ENCODE results near the gene BTNL2. TPM values are rescaled to one million over a fixed set of nuclear protein-coding genes. Genes with fewer than 3 reads are reported as not detected.

Gene BTNL2
- total and polyA plus RNA-seq, 8 donors, result not detected

DNA sequence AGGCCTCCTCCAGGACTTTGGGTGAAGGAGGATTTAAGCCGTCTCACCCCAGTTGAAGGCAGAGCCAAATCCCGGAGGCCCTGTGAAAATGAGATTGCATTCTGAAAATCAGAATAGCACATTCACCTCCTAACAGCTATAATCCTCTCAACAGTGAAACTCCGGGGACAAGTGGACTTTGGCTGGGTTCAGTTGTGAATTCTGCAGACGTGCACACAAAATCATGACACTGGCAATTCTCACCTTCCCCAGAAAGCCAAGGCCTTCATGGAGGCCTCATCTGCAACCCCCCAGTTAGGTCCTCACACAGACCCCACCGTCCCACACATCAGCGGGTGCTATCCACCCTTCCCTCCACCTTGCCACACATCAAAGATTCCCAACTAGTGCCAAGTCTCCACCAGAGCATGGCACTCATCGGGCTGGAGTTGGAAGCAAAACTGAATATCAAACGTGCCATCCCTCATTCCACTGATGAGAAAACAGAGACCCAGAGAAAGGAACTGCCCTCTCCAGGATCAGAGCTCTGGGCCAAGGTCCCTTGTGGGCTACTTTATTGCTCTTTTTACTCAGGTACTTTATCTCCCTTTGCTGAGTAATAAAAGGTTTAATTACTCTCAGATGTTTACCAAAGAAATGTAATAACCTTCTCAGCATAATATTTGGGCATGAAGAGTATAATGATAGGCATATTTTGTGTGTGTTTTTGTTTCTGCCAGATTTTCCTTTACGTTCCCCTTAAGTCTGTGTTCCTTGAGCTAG is 4.8 kb upstream of the BTNL2 start:
- 55 to 61% methylated on average over 9 of the region's 9 CpGs for WGBS, 2 donors

GRCh38 chr6:32410906-32411305 is 3.9 kb upstream of the BTNL2 start:
- DNase-seq, result no peak
- Histone ChIP-seq H3K36me3 (no peaks in the 10 kb centered on the region), H3K4me1 (no peaks in the 10 kb centered on the region), H3K27me3 (peaks cover 0 to 21% (median 0%) of the 10 kb centered on the region in 4 donors), H3K4me3 (no peak overlapping the region), H3K27ac (no peak overlapping the region), H3K9me3 (no peaks in the 10 kb centered on the region)
- intact Hi-C loops (cut with DNase I), result loop anchor here in 1 of 3 donors (5.0 kb wide), 1 partner anchor 386 kb away; no protein-coding TSS in a partner anchor
- ATAC-seq, result no peak
- FAIRE-seq, result no peak
- TF ChIP-seq, protein P1, sequence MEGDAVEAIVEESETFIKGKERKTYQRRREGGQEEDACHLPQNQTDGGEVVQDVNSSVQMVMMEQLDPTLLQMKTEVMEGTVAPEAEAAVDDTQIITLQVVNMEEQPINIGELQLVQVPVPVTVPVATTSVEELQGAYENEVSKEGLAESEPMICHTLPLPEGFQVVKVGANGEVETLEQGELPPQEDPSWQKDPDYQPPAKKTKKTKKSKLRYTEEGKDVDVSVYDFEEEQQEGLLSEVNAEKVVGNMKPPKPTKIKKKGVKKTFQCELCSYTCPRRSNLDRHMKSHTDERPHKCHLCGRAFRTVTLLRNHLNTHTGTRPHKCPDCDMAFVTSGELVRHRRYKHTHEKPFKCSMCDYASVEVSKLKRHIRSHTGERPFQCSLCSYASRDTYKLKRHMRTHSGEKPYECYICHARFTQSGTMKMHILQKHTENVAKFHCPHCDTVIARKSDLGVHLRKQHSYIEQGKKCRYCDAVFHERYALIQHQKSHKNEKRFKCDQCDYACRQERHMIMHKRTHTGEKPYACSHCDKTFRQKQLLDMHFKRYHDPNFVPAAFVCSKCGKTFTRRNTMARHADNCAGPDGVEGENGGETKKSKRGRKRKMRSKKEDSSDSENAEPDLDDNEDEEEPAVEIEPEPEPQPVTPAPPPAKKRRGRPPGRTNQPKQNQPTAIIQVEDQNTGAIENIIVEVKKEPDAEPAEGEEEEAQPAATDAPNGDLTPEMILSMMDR (IDR thresholded peaks at IDR 0.05), result no peak
- WGBS, 2 donors, result 39 to 44% methylated on average over 5 of the region's 5 CpGs

More for the DNA sequence above, 4.8 kb upstream of the BTNL2 start:
- ATAC-seq, result no peak
- H3K4me3 ChIP-seq, result no peak overlapping the region
- H3K27ac ChIP-seq, result no peak overlapping the region
- H3K27me3 ChIP-seq, result peaks cover 0 to 20% (median 4%) of the 10 kb centered on the region in 4 donors
- no peak for DNase-seq
- intact Hi-C loops (cut with DNase I), result loop anchor here in 1 of 3 donors (5.0 kb wide), 1 partner anchor 386 kb away; no protein-coding TSS in a partner anchor
- no peaks in the 10 kb centered on the region for H3K36me3 ChIP-seq
- H3K9me3 ChIP-seq, result no peaks in the 10 kb centered on the region
- TF ChIP-seq, protein P1 (IDR thresholded peaks at IDR 0.05), result no peak
- H3K4me1 ChIP-seq, result no peaks in the 10 kb centered on the region
- FAIRE-seq, result no peak

DNA sequence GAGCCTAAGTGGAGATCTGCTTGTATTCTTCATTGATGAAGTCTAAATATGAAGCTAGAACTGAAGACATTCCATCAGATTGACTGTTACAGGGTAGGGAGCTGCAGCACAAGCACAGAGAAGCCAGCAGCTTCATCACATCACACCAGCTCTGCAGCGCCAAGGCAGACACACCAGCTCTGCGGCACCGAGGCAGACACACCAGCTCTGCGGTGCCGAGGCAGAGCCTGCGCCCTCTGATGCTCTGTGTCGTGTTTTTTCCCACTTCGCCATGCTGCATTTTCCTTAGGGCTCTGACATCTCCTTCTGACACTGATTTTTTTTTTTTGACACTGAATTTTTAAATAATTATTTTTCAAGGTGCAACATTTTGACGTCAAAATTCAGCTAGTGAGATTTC is 784 bp downstream of the BTNL2 start:
- Histone ChIP-seq H3K36me3 (no peaks in the 10 kb centered on the region), H3K4me1 (no peaks in the 10 kb centered on the region), H3K27me3 (peaks cover 0 to 20% (median 4%) of the 10 kb centered on the region in 4 donors), H3K4me3 (no peak overlapping the region), H3K27ac (no peak overlapping the region), H3K9me3 (no peaks in the 10 kb centered on the region)
- 70 to 73% methylated on average over 9 of the region's 9 CpGs for WGBS, 2 donors
- TF ChIP-seq, protein P1 (IDR thresholded peaks at IDR 0.05), result no peak
- FAIRE-seq (no peak), ATAC-seq (no peak), DNase-seq (no peak)
- intact Hi-C loops (cut with DNase I), result no loop called here

- DNase-seq (no peak), ATAC-seq (no peak), FAIRE-seq (no peak)
- no peaks in the 10 kb centered on the region for H3K36me3 ChIP-seq
- H3K27ac ChIP-seq, result no peak overlapping the region
- no peak overlapping the region for H3K4me3 ChIP-seq
- WGBS, 2 donors, result 3 to 7% methylated on average over 1 of the region's 1 CpG
- no peaks in the 10 kb centered on the region for H3K9me3 ChIP-seq
- intact Hi-C loops (cut with DNase I), result no loop called here
- H3K27me3 ChIP-seq, result peaks cover 0 to 20% (median 4%) of the 10 kb centered on the region in 4 donors
- no peaks in the 10 kb centered on the region for H3K4me1 ChIP-seq
- TF ChIP-seq, protein P1 (IDR thresholded peaks at IDR 0.05), result no peak
These were observed 1.3 kb downstream of the BTNL2 start for GRCh38 chr6:32405656-32406055.

DNA sequence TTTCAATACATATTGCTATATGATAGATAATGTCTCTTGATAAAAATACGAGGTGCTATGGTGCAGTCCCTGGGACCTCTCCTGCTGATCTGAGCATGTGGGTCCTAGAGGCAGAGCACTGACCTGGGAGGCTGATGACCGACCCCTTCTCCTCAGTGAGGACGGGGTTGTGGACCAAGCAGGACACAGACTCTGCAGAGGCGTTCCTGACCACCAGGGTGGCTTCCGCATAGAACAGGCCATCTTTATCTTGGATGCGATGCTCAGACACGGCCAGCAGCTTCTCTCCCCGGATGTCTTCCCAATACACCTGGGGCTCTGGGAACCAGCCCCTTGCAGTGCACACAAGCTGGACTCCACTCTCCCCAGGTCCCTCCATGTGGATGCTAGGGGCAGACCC is 4.2 kb downstream of the BTNL2 start:
- H3K9me3 ChIP-seq, result no peaks in the 10 kb centered on the region
- no peaks in the 10 kb centered on the region for H3K36me3 ChIP-seq
- WGBS, 2 donors, result 35 to 41% methylated on average over 8 of the region's 8 CpGs
- no peak for ATAC-seq
- intact Hi-C loops (cut with DNase I), result no loop called here
- no peaks in the 10 kb centered on the region for H3K4me1 ChIP-seq
- H3K27me3 ChIP-seq, result peaks cover 0 to 20% (median 4%) of the 10 kb centered on the region in 4 donors
- TF ChIP-seq, protein P1 (IDR thresholded peaks at IDR 0.05), result no peak
- FAIRE-seq, result no peak
- H3K4me3 ChIP-seq, result no peak overlapping the region
- no peak overlapping the region for H3K27ac ChIP-seq
- no peak for DNase-seq
